Left hindlimb (tissue), 1 donor: ENCODE measurements around the gene STK17A.
"Not testable (repeated sequence)": the region's sequence is repeated elsewhere in the genome, so short reads cannot be mapped to it uniquely, and the experiment has no call there.

Experiments used
- DNase-seq: peaks from one replicate; pipeline ENCODE4 v3.0.0-alpha.2; 2018

STK17A gene

DNA sequence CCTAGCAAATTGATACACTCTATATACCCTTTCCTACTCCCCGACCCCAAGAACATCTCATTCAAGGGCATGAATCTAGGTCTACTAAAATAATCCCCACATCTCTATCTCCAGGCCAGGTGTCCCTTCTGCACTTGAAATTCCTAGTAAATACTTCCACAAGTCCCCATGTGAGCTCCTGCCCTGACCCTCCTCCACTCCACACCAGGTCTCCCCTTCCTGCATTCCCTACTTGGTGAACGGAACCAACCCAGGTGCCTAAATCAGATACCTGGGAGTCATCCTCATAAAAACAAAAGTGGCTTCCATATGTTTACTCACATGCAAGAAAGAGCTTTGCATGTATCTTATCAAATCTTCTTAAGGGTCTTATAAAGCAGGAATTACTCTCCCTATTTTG is 77.2 kb downstream of the STK17A start:
- no peak for DNase-seq

DNA sequence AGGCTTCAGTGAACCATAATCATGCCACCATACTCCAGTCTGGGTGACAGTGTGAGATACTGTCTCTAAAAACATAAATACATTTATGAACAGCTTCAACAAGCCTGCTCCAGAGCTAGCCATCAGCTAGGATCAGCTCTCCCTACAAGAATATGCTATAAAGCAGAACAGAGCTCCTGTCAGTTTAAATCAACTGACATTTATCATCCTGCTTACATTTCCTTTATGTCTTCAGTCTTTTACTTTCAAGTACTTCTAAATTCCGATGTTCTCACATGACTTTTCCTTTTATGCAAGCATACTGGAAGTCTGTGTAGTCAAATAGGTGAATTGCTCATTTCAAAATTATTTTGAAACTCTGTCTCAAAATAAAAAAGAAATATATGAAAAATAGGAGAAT is 81.8 kb downstream of the STK17A start:
- no peak for DNase-seq

DNA sequence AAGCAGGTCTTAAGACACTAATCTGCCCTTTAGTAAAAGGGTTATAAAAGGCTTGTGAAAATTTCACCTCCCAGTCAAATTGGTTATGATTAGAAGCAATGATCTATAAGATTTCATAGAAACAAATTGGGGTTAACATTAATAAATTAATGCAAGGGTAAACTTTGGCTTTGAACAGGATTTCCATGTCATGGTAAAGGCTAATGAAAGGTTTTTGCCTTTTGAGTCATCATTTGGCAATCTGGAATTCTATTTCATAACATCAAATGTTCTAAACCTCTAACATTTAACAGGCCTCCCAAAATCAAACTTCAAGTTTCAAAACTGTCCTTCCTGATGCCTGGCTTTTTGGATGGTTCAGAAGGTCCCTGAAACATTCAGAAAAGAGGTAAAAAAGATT is 84.0 kb downstream of the STK17A start:
- DNase-seq, result no peak

DNA sequence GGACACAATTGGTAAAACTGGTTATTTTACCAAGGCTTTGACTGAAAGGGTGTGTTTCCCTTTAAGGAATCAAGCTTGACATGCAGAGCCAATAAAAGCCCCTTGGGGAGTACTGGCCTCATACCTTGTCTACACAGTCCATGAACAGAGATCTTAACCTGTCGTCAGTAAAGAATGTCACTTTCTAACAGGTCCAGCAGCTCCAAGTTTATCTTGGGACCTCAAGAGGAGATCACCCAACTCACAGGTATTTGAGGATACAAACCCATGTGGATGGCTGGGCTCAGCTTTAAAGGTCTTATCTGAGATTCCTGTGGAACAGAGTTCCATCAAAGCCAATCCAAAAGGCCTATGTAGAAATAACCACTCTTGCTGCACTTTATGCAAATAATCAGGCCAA is 85.1 kb downstream of the STK17A start:
- no peak for DNase-seq

DNA sequence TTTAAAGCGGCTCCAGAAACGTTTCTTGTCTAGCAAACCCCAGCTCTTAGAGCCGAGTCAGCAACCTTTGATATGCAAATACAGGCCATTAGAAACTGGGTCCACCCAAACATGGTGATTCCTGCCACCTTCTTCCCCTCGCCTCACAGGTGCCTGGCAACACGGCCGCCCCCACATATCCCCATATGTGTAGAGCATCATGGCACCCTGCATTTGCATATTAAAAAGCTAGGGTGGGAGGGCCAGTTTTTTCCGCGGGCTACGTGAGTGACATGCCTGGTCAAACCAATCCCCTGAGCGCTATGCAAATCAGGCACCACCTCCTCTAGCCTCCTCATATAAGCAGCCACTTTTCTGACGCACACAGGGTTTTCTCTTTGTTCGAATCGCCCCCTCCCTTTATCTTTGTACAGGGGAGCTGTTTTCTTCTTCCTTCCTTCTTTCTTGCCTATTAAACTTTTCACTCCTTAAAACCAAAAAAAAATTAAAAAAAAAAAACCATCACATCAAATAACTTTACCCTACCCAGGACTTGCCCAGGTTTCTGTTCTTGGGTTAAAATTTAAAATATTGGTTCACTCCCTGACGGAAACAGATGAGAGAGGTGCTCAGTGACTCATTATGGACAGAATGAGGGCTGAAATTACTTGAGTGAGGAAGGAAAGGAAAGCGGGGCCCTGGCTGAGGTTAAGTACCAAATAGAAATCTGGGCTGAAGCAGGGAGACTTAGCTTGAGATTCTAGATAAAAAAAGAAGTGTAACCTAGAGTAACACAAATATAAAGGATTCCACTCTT is 86.6 kb downstream of the STK17A start:
- DNase-seq, result no peak

DNA sequence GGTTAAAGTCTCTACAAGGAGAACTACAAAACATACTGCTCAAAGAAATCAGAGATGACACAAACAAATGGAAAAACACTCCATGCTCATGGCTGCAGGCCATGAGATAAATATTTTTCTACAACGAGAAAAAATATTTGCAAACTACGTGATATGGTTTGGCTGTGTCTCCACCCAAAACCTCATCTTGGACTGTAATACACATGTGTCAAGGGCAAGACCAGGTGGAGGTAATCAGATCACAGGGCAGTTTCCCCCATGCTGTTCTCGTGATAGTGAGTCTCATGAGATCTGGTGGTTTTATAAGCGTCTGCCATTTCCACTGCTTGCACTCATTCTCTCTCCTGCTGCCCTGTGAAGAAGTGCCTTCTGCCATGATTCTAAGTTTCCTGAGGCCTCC is 88.6 kb downstream of the STK17A start:
- no peak for DNase-seq

DNA sequence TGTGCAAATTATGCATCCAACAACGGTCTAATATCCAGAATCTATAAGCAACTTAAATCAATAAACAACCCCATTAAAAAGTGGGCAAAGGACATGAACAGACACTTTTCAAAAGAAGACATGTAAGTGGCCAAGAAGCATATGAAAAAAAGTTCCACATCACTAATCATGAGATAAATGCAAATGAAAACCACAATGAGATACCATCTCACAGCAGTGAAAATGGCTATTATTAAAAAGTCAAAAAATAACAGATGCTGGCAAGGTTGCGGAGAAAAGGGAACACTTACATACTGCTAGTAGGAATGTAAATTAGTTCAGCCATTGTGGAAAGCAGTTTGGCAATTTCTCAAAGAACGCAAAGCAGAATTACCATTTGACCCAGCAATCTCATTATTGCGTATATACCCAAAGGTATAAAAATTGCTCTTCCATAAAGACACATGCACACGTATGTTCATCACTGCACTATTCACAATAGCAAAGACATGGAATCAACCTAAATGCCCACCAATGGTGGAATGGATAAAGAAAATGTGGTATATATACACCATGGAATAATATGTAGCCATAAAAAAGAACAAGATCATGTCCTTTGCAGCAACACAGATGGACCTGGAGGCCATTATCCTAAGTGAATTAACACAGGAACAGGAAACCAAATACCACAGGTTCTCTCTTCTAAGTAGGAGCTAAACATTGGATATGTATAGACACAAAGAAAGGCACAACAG is 90.5 kb downstream of the STK17A start:
- DNase-seq, result not testable (repeated sequence)

DNA sequence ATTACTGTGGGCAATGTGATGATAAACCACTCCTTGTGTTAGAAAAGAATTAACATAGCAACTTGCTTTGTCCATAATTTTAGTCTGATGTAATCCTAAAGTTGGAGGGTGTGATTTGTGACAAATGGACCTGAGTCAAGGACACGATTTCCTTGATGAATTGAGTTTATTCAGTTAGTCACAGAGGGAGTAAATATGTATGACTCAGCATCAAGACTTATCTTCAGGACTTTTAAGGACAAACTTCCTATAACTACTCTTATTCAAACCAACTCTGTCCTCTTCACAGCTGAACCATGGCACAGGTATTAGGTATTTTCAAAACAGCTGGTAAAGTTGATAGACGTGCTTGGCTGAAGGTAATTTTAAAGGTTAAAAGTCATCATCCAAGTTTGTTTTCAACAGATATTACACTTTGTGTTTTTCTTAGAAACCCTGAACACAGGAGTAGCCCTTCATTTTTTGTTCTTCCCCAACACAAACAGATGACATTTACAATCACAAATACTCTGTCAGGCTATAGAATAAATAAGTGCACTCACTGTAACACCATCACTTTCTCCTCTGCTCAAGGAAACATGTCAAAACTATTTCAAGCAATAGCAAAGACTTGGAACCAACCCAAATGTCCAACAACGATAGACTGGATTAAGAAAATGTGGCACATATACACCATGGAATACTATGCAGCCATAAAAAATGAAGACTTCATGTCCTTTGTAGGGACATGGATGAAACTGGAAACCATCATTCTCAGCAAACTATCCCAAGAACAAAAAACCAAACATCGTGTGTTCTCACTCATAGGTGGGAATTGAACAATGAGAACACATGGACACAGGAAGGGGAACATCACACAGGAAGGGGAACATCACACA is 91.9 kb downstream of the STK17A start:
- no peak for DNase-seq
